ENCODE measurements around the gene GSK3A.

Gene GSK3A

GRCh38 chr19:42272535-42272897 is 30.1 kb upstream of the GSK3A start:
- no peak for DNase-seq (ENCODE audit: low read depth in 2 of 2)
- no peak for TF ChIP-seq CTCF (IDR thresholded peaks at IDR 0.05; ENCODE audit: low read depth, low read length)
- H3K4me3 ChIP-seq (replicated peaks in 1 of 2; ENCODE audit: low read depth in 2 of 2, low read length in 2 of 2): no peak overlapping the region

- no peak for TF ChIP-seq CTCF (IDR thresholded peaks at IDR 0.05; ENCODE audit: low read depth, low read length)
- H3K4me3 ChIP-seq (replicated peaks in 1 of 2; ENCODE audit: low read depth in 2 of 2, low read length in 2 of 2): no peak overlapping the region
Measured at GRCh38 chr19:42271861-42272534, 29.6 kb upstream of the GSK3A start.

GRCh38 chr19:42271045-42271419 is 28.6 kb upstream of the GSK3A start:
- DNase-seq (ENCODE audit: low read depth in 2 of 2): no peak
- H3K4me3 ChIP-seq (replicated peaks in 1 of 2; ENCODE audit: low read depth in 2 of 2, low read length in 2 of 2): peak overlapping the region; percentile 62 to 74
- TF ChIP-seq CTCF (IDR thresholded peaks at IDR 0.05; ENCODE audit: low read depth, low read length): no peak

More at GRCh38 chr19:42271861-42272534, 29.6 kb upstream of the GSK3A start:
- no peak for DNase-seq (ENCODE audit: low read depth in 2 of 2)

GRCh38 chr19:42270346-42271044 is 28.1 kb upstream of the GSK3A start:
- DNase-seq (ENCODE audit: low read depth in 2 of 2): peak; percentile 67 to 84
- peak overlapping the region; percentile 62 to 74 for H3K4me3 ChIP-seq (replicated peaks in 1 of 2; ENCODE audit: low read depth in 2 of 2, low read length in 2 of 2)
- no peak for TF ChIP-seq CTCF (IDR thresholded peaks at IDR 0.05; ENCODE audit: low read depth, low read length)

- peak overlapping the region; percentile 62 to 74 for H3K4me3 ChIP-seq (replicated peaks in 1 of 2; ENCODE audit: low read depth in 2 of 2, low read length in 2 of 2)
- DNase-seq (ENCODE audit: low read depth in 2 of 2): peak in 1 of 2 donors; percentile 20
- TF ChIP-seq CTCF (IDR thresholded peaks at IDR 0.05; ENCODE audit: low read depth, low read length): no peak
Measured at GRCh38 chr19:42269478-42270345, 27.3 kb upstream of the GSK3A start.

GRCh38 chr19:42268704-42269477 is 26.5 kb upstream of the GSK3A start, which contains the start of gene CIC:
Gene CIC, plus strand, starts transcription at chr19:42269252. Its CDS starts 2,532 bp downstream, at chr19:42271784.
- no peak for TF ChIP-seq CTCF (IDR thresholded peaks at IDR 0.05; ENCODE audit: low read depth, low read length)
- peak within 1 kb of the TSS; percentile 77 to 87 for H3K4me3 ChIP-seq (replicated peaks in 1 of 2; ENCODE audit: low read depth in 2 of 2, low read length in 2 of 2)
- DNase-seq (ENCODE audit: low read depth in 2 of 2): peak; percentile 100
